Epithelial cell of umbilical artery (primary cell): Measurements from ENCODE around the gene CCDC196. TPM values are rescaled to one million over a fixed set of nuclear protein-coding genes. Genes with fewer than 3 reads are reported as not detected.

Experiments used
- total RNA-seq: library from RNA; depleted of rRNA; stranded (reverse); fragments of >200 nt; gene quantifications from 2 replicates; pipeline ENCODE4 v1.2.3, GENCODE V29; 2014

CCDC196 gene
- total RNA-seq: not detected in 2 replicates

GRCh38 chr14:66485910-66486421 is at the start of gene CCDC196:
Gene CCDC196 (plus strand): TSS chr14:66486371. CDS start chr14:66486503, 132 bp downstream.

GRCh38 chr14:66507722-66508546 is 21.8 kb downstream of the CCDC196 start, which contains the start of gene GPHN:
Gene GPHN (plus strand): TSS chr14:66508147.

Other genes starting within 250 kb of the CCDC196 start
- 7.5 and 10.8 TPM in 2 replicates for gene GPHN, start 21.8 kb downstream of the CCDC196 start, total RNA-seq